ENCODE measurements around the gene TFDP2.
A peak's percentile ranks its signal among the peaks of the same experiment; 100 is the strongest.
"Not testable (repeated sequence)": the region's sequence is repeated elsewhere in the genome, so short reads cannot be mapped to it uniquely, and the experiment has no call there.

Gene TFDP2

GRCh38 chr3:141955175-141955574 lies 194.2 kb downstream of the TFDP2 start:
- no peak for DNase-seq

- DNase-seq, result no peak
Measured at GRCh38 chr3:141952611-141953010, 196.7 kb downstream of the TFDP2 start.

GRCh38 chr3:141950572-141951493 lies 198.5 kb downstream of the TFDP2 start:
- no peak for DNase-seq

- DNase-seq, result no peak
Measured at GRCh38 chr3:141949972-141950371, 199.4 kb downstream of the TFDP2 start.

- no peak for DNase-seq
Measured at GRCh38 chr3:141949399-141949798, 199.9 kb downstream of the TFDP2 start.

- DNase-seq, result no peak
Measured at GRCh38 chr3:141945726-141946485, 203.4 kb downstream of the TFDP2 start.

- DNase-seq, result no peak
Measured at GRCh38 chr3:141942006-141942405, 207.3 kb downstream of the TFDP2 start.

GRCh38 chr3:141941093-141941492 lies 208.3 kb downstream of the TFDP2 start:
- no peak for DNase-seq

- DNase-seq, result peak; percentile 51
Measured at GRCh38 chr3:141940194-141940776, 209.1 kb downstream of the TFDP2 start.

- no peak for DNase-seq
Measured at GRCh38 chr3:141939759-141940158, 209.6 kb downstream of the TFDP2 start.

GRCh38 chr3:141938011-141938500 lies 211.3 kb downstream of the TFDP2 start:
- DNase-seq, result no peak

- no peak for DNase-seq
Measured at GRCh38 chr3:141934354-141934753, 215.0 kb downstream of the TFDP2 start.

- DNase-seq, result no peak
Measured at GRCh38 chr3:141933421-141934300, 215.7 kb downstream of the TFDP2 start.

GRCh38 chr3:141930801-141931200 lies 218.5 kb downstream of the TFDP2 start:
- DNase-seq, result no peak

GRCh38 chr3:141929341-141929995 lies 219.9 kb downstream of the TFDP2 start:
- no peak for DNase-seq

- DNase-seq, result no peak
Measured at GRCh38 chr3:141928631-141929270, 220.6 kb downstream of the TFDP2 start.

- DNase-seq, result no peak
Measured at GRCh38 chr3:141926929-141927328, 222.4 kb downstream of the TFDP2 start.

- not testable (repeated sequence) for DNase-seq
Measured at GRCh38 chr3:141925677-141926076, 223.7 kb downstream of the TFDP2 start.

- DNase-seq, result no peak
Measured at GRCh38 chr3:141921316-141921715, 228.0 kb downstream of the TFDP2 start.

- no peak for DNase-seq
Measured at GRCh38 chr3:141920701-141921100, 228.6 kb downstream of the TFDP2 start.

GRCh38 chr3:141915766-141916165 lies 233.6 kb downstream of the TFDP2 start:
- no peak for DNase-seq

All from NCI-H2029 (cell line).